ENCODE results near the gene PLEKHH1.

The PLEKHH1 gene

GRCh38 chr14:67630186-67630585, 97.1 kb downstream of the PLEKHH1 start:
- DNase-seq (ENCODE audit: low spot score) = no peak

GRCh38 chr14:67630938-67631337, 97.8 kb downstream of the PLEKHH1 start:
- no peak for DNase-seq (ENCODE audit: low spot score)

GRCh38 chr14:67633451-67634147, 100.5 kb downstream of the PLEKHH1 start:
- no peak for DNase-seq (ENCODE audit: low spot score)

GRCh38 chr14:67636361-67636919, 103.3 kb downstream of the PLEKHH1 start:
- DNase-seq (ENCODE audit: low spot score) = no peak

GRCh38 chr14:67638642-67639041, 105.6 kb downstream of the PLEKHH1 start:
- DNase-seq (ENCODE audit: low spot score) = no peak
